ENCODE measurements around the gene GNPDA2.

GNPDA2 gene

DNA sequence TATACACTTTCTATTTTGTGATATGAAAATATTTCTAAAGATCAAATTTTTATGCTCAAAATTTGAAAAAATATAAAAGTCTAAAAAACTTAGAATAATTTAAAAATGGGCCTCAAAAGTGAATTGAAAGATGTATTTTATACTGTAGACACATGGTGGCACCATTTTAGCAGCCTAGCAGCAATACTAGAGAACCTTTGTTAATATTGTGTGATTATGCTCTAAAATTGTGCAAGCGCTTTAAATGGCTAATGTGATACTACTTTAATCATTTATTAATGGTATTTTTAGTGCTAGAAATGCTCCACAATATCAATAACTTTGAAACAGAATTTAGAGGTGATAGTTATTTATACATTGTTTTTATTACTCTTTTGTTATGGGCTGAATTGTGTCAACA, 51.9 kb downstream of the GNPDA2 start:
- TF ChIP-seq, protein P1, sequence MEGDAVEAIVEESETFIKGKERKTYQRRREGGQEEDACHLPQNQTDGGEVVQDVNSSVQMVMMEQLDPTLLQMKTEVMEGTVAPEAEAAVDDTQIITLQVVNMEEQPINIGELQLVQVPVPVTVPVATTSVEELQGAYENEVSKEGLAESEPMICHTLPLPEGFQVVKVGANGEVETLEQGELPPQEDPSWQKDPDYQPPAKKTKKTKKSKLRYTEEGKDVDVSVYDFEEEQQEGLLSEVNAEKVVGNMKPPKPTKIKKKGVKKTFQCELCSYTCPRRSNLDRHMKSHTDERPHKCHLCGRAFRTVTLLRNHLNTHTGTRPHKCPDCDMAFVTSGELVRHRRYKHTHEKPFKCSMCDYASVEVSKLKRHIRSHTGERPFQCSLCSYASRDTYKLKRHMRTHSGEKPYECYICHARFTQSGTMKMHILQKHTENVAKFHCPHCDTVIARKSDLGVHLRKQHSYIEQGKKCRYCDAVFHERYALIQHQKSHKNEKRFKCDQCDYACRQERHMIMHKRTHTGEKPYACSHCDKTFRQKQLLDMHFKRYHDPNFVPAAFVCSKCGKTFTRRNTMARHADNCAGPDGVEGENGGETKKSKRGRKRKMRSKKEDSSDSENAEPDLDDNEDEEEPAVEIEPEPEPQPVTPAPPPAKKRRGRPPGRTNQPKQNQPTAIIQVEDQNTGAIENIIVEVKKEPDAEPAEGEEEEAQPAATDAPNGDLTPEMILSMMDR (conservative IDR thresholded peaks at IDR 0.05; ENCODE audit: low read depth) = 0 out of 2 replicates have a peak, but pooled peaks have one; percentile 16
- ChIA-PET POLR2A (ENCODE audit: low non-redundant PET) (no interaction called here), CTCF (no interaction called here)
- no peak overlapping the region for H3K27ac ChIP-seq
- DNase-seq (ENCODE audit: low spot score) = no peak

DNA sequence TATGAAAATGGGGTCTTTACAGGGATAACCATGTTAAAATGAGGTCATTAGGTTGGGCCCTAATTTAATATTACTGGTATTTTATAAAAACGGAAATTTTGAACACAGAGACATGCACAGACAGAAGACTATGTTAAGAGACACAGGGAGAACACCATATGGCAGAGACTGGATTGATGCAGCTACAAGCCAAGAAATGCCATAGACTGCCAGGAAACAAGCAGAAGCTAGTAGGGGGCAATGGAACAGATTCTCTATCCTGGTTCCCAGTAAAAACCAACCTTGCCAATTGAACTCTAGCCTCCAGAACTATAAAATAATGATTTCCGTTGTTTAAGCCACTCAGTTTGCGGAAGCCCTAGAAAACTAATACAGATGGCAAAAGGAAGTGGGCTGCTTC, 54.7 kb downstream of the GNPDA2 start:
- H3K27ac ChIP-seq = no peak overlapping the region
- TF ChIP-seq, protein P1 (conservative IDR thresholded peaks at IDR 0.05; ENCODE audit: low read depth) = no peak
- CTCF ChIA-PET = interaction anchor here (0.6 kb wide), 1 partner anchor 1636 kb away, joined by 6 read pairs; no protein-coding TSS in a partner anchor
- DNase-seq (ENCODE audit: low spot score) = no peak
- POLR2A ChIA-PET (ENCODE audit: low non-redundant PET) = no interaction called here

DNA sequence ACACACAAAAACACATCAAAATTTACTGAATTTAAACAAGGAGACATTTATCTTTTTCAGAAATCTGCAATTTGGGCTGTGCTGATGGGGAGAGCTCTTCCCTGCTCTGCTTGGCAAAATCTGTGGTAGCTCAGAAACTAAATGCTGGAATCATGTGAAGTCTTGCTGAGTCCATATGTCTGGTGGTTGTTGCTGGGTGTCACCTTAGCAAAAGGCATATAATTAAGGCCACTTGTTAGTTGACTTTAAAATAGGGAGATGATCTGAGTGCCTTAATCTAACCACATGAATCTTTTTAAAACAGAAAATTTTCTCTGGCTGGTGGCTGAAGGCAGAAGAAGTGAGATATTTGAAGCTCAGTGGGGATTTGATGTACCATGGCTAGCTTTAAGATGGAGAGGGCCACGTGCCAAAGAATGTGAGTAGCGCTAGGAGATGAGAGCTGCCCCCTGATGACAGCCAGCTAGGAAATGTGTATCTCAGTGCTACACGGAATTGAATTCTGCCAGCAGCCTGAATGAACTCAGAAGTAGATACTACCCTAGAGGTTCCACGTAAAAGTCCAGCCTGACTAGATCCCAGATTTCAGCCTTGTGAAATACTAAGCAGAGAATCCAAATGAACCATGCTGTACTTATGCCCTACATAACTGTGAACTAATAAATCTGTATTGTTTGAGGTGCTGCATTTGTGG, 55.7 kb downstream of the GNPDA2 start:
- no peak for DNase-seq (ENCODE audit: low spot score)
- TF ChIP-seq, protein P1 (conservative IDR thresholded peaks at IDR 0.05; ENCODE audit: low read depth) = no peak
- H3K27ac ChIP-seq = no peak overlapping the region
- ChIA-PET CTCF (interaction anchor here (0.6 kb wide), 1 partner anchor 629 kb away, joined by 3 read pairs; no protein-coding TSS in a partner anchor), POLR2A (ENCODE audit: low non-redundant PET) (no interaction called here)

DNA sequence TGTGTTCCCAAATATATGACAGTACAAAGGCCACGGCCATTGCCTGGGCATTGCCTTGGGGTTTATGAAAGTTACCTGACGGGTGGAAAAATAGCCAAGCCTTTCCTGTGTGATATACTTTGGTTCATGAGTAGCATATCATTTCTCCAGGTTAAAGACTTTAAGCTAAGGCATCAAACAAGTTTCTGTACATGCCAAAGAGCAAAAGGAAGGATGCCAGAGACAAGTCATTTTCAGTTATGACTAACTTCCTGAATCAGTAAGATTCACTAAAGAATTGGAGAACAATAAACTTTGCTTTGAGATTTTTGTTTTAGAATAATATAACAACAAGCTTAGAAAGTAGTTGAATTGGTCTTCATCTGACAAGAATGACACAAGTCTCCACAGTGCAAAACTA, 57.8 kb downstream of the GNPDA2 start:
- DNase-seq (ENCODE audit: low spot score) = no peak
- ChIA-PET POLR2A (ENCODE audit: low non-redundant PET) (no interaction called here), CTCF (no interaction called here)
- TF ChIP-seq, protein P1 (conservative IDR thresholded peaks at IDR 0.05; ENCODE audit: low read depth) = no peak
- no peak overlapping the region for H3K27ac ChIP-seq

DNA sequence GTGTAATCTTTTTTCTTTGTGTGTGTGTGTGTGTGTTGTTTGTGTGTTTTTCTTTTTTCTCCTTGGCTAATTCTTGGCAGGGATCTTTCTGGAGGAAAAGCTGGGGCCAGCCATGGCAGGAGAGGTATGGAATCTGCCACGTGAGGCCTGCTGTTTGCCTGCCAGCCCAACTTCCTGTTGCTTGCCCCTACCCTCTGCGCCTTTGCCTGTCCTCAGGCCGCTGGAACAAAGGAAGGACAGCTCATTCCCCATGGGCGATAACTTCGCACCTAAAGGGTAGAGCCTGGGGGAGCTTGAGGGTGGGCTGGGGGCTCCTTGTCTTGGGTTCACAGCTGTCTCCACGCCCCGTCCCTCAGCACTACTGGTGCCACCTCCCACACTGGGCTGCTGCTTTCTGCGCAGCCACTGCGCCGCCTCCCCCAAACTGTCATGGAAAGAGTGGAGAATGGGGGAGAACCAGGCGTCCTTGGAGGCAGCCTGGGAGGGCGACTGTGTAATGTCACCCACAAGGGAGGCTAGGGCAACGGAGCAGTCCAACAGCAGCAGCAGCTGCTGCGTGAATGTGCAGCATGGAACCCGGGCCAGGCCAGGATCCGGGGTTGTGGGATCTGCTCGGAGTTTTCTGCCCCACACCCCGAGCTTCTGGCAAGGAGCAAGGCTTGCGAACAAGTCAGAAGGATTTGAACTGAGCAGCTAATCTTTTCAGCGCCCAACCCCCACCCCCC, 62.7 kb downstream of the GNPDA2 start:
- CTCF ChIA-PET = no interaction called here
- H3K27ac ChIP-seq = no peak overlapping the region
- POLR2A ChIA-PET (ENCODE audit: low non-redundant PET) = no interaction called here
- DNase-seq (ENCODE audit: low spot score) = no peak
- TF ChIP-seq, protein P1 (conservative IDR thresholded peaks at IDR 0.05; ENCODE audit: low read depth) = no peak

DNA sequence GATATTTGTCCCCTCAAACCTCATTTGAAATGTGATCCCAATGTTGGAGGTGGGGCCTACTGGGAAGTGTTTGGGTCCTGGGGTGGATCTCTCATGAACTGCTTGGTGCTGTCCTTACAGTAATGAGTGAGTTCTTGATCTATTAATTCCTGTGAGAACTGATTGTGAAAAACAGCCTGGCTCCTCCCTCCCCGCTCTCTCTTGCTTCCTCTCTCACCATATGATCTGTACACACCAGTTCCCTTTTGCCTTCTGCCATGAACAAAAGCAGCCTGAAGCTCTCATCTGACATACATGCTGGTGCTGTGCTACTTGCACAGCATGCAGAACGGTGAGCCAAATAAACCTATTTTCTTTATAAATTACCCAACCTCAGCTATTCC, 63.7 kb downstream of the GNPDA2 start:
- TF ChIP-seq, protein P1 (conservative IDR thresholded peaks at IDR 0.05; ENCODE audit: low read depth) = no peak
- POLR2A ChIA-PET (ENCODE audit: low non-redundant PET) = no interaction called here
- DNase-seq (ENCODE audit: low spot score) = no peak
- CTCF ChIA-PET = no interaction called here
- no peak overlapping the region for H3K27ac ChIP-seq

Measured in RWPE1 (cell line).